NCI-H1436 (cell line): ENCODE data around the gene TSPEAR.

Source experiments
- DNase-seq: peaks from one replicate; lab custom pipeline; 2025; lab: John Stamatoyannopoulos, UW

The TSPEAR gene

DNA sequence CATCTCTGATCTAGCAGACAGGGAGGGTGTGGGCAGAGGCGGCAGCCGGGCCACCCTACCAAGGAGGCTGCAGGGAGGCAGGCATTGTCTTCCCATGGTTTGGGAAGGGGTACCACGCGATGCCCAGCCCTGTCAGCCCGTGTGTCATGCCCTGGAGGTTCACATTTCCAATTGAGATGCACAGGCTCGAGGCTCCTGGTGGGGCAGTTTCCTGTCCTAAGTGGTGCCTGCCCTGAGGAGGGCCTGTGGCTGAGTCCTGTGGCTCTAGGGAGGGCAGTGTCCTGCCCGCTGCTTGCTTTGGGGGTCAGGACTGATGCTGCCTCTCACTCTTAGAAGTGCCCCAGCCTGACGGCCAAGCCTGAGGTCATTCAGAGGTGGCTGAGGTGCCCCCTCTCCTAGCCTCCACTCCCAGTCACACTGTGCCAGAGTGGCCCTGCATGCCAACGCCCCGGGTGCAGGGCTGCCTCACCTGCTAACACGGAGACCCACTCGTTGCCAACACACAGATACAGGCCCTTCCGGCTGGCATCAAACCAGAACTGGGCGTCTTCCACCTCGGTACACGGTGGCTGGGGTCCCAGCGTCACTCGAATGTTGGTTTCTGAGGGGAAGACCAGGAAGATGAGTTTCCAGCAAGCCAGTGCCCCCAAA is 183.3 kb downstream of the TSPEAR start:
- no peak for DNase-seq

DNA sequence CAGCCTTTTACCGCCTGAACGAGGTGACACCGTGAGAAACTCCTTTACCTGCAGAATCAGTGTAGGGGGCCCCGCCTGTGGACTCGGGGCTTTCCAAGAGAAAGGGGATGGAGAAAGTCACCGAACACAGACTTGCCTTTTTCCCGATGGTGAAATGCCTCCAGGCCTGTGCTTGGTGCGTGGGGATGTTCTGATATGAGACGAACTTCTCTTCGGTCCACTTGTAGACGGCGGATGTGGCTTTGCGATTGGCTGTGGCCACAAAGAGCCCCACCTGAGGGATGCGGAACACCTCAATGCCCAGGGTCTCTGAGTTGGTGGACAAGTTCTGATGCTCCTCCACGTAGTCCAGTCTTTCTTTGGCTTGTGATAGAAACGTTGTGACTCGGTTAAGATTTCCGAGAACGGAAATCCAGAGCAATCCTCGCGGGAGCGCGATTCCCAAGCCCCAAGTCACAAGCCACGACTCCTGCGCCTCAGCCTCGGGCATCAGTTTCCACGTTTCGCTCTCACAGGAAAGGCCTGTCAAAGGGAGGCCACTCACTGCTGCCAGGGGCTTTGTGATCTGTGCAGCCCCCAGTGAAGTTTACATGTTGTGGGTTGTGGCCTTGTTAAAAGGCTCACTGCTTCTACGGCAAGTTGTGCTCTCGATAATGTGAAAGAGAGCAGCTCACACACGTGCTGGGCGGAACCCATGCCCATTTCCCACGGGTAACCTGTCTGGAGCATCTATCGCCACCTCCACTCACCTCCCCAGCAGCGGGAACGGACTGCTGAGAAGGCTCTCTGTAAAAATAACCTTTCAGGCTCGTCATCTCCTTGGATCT is 184.0 kb downstream of the TSPEAR start:
- DNase-seq = no peak

DNA sequence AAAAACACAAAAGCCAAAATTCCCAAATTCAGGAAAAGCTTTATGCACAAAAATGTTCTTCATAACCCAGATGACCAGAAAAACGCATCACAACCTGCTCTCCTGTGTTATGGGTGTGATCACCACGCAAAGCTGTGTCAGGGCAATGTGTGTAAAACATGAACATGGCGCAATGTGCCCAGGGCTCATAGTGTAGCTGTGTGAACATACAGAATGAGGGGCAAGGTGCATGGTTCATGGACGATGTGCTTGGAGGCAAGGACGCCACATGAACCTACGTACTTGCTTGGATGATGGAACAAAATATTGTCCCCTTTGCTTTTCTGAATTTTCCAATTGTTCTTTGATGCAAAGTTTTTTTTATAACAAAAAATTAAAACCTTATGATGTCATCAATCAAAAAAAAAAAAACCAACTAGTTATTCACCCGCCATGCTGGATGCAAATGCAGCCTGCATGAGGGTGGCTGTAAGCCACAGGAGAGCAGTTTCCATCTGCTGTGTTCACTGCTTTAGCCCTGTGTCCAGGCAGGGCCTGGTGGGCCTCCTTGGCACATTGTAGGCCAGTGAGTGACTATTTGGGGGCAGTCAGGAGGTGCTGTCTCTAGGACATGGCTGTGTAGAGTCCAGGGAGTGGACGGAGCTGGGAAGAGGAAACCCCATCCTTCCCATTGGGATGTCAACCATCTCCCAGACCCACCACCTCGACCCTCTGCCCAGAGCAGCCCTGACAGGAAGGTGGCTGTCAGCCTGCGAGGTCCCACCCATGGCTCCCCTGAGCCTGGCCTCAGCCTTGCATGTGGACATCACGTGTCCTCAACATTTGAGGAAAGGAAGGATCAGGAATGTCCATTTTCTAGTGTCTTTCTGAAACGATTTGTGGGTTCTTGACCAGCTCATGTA is 185.0 kb downstream of the TSPEAR start:
- no peak for DNase-seq

DNA sequence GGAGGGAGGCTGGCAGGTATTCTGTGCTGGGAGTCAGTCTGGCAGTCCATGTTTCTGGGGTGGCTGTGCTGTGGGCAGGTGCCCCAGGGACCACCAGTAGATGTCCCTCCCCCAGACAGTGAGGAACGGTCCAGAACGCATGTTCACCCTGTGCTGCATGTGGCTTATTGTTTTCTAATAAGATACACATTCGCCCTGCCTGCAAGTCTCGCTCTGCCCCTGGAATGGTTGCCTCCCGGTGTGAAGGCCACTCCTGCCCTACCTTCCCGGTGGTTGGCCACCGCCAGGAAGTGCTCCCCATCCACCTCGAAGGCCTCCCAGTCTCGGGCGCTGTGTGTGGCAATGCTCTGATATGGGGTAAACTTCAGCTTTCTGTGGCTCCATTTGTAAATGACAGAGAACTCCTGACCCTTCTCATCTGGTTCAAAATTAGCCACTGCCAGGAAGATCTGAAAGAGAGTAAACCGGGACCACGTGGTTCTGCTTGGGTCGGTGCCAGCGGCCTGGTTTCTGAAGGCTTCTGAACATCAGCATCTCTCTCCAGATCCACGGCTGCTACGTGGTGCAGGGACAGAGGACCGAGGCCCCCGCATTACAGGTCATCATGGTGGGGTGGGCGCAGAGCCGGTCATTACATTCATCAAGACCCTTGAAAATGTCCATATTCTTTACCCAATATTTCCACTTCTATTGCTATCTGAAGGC is 185.8 kb downstream of the TSPEAR start:
- DNase-seq = no peak

DNA sequence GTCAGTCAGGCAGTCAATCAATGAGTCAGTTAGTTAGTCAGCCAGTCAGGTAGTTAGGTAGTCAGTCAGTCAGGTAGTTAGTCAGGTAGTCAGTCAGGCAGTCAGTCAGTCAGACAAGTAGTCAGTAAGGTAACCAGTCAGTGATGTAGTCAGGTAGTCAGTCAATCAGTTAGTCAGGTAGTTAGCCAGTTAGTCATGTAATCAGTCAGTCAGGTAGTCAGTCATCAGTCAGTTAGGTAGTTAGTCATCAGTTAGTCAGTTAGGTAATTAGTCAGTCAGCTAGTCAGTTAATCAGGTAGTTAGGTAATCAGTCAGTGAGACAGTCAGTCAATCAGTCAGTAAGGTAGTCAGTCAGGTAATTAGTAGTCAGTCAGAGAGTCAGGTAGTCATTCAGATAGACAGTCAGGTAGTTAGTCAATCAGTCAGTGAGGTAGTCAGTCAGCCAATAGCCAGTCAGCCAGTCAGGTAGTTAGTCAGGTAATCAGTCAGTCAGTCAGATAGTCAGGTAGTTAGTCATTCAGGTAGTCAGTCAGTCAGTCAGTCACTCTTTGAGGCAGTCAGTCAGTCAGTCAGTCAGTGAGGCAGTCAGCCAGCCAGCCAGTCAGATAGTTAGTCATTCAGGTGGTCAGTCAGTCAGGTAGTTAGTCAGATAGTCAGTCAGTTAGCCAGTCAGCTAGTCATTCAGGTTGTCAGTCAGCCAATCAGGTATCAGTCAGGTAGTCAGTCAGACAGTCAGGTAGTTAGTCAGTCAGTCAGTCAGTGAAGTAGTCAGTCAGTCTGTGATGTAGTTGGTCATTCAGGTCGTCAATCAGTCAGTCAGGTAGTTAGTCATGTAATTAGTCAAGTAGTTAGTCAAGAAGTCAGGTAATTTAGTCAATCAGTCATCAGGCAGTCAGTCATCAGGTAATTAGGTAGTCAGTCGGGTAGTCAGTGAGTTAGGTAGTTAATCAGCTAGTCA is 186.7 kb downstream of the TSPEAR start:
- no peak for DNase-seq

DNA sequence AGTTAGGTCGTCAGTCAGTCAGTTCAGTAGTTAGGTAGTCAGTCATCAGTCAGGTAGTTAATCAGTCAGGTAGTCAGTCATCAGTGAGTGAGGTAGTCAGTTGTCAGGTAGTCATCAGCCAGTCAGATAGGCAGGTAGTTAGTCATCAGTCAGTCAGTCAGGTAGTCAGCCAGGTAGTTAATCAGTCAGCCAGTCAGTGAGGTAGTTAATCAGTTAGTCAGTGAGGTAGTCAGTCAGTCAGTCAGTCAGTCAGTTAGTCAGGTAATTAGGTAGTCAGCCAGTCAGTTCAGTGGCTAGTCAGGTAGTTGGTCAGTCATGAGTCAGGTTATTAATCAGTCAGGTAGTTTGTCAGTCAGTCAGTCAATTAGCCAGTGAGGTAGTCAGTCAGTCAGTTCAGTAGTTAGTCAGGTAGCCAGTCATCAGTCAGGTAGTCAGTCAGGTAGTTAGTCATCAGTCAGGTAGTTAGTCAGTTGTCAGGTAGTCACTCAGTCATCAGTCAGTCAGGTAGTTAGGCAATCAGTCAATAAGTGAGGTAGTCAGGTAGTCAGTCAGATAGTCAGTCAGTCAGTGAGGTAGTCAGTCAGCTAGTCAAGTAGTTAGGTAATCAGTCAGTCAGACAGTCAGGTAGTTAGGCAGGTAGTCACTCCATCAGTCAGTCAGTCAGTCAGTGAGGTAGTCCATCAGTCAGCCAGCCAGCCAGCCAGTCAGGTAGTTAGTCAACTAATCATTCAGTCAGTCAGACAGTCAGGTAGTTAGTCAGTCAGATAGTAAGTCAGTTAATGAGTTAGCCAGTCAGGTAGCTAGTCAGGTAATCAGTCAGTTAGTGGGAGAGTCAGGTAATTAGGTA is 187.6 kb downstream of the TSPEAR start:
- DNase-seq = no peak

DNA sequence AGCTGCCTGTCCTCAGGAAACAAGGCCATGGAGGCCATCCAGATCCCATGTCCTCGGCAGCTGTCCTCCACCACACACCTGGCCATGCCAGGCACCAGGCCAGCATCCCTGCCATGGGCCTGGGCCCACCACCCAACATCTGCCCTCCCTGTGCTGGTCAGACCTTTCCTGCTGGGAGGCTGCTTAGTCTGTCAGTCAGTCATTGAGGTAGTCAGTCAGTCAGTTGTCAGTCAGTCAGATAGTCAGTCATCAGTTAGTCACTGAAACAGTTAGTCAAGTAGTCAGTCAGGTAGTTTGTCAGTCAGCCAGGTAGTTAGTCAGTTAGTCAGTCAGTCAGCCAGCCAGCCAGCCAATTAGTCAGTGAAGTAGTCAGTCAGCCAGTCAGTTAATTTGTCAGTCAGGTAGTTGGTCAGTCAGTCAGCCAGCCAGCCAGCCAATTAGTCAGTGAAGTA is 188.6 kb downstream of the TSPEAR start:
- no peak for DNase-seq

DNA sequence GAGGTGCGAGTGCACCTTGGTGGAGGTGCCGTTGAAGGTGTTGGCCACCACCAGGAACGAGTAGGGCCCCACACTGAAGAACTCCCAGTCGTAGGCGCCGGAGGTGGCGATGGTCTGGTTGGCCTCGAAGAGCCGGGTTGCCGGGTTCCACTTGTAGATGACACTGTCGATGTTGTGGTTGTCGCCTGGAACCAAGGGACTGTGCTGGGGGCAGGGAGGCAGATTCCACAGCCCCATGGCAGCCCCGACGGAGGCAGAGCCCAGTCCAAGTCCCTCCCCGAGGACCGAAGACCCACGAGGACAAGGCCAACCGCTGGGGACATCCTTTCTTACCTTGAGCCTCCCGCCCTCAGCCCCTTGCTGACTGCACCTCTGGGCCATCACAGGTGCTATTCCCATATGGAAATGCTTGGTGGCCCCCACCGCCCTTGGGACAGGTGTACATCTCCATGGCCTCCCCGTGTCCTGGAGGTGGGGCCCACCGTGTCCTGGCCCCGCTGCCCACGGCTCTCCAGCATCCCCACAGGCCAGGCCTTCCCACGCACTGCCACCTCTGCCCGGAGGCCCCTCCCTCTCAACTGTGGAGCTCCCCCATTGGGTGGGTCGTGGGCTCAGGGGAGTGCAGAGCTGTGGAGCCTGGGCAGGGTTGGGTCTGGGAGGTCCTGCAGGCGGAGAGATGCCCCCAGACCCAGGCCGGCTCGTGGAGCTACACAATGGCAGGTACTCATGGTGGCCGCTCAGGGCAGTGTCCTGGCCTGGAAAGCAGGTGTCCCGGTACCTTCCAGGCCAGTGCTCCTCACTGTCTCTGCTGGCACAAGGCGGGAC is 189.2 kb downstream of the TSPEAR start:
- DNase-seq = no peak

DNA sequence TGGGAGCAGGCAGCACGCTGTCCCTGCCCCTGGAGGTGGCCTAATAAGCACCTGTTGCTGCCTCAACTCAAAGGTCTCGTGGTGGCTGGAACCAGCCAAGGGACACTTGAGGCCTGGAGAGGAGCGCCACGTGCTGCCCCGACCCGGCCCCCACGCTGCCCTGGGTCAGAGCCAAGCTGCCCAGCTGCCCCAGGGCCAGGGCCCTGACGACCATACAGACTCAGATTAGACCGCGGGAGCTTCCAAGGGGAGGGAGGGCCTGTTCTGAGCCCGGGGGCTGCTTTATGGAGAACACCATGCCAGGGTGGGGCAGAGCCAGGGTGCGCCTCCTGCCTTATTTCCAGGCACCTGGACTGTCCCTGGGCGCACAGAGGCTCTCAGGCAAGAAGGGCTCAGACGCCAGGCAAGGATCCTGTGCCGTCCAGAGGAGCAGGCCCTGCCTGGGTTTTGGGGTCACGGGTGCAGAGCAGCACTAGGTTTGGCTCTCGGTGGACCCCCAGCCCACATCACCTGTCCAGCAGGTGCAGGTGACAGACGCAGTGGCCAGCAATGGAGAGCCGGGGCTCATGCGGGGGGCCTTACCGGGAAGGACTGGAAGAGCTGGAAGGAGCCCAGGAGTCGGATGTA is 190.0 kb downstream of the TSPEAR start:
- DNase-seq = no peak

DNA sequence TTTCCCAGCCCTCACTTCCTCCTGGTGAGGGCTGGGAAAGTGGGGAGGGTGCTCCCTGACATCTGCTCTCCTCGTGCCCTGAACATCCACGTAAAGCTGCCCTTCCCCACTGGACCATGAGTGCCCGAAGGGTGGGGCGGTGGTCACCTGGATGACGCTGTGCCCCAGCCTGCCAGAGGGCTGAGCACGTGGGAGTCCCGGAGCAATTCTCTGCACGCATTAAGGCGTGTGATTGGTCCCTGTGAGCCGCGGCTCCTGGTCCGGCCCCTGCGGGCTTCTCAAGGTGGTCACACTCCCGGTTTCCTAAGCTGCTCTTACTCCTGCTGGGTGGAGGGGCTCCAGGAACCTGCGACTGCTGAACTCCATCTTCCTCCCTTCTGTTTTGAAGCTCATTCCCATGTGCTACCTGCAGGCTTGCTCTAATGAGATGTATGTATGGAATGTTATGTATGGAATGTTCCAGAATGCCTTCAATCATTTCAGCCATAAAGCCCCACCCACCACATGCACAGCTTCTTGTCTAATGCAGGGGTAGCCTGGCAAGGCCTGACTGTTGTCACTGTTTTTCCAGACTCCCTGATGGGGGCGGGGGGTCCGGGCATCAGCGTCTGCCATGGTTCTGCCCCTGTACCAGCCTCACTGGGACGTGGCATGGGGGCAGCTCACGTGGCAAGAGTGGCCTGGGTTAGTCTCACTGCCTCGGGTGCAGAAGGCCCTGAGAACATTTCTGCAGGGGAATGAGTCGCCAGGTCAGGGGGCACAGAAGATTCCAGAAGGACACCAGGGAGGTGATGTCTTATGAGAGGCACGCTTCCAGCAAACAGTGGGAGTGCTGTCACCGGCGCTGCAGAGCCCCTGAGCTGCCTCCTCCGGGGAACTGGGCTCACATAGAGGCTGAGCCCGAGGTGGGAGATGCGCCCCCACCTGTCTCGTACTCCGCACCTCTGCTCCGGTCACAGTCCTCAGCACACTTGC is 190.8 kb downstream of the TSPEAR start:
- no peak for DNase-seq

DNA sequence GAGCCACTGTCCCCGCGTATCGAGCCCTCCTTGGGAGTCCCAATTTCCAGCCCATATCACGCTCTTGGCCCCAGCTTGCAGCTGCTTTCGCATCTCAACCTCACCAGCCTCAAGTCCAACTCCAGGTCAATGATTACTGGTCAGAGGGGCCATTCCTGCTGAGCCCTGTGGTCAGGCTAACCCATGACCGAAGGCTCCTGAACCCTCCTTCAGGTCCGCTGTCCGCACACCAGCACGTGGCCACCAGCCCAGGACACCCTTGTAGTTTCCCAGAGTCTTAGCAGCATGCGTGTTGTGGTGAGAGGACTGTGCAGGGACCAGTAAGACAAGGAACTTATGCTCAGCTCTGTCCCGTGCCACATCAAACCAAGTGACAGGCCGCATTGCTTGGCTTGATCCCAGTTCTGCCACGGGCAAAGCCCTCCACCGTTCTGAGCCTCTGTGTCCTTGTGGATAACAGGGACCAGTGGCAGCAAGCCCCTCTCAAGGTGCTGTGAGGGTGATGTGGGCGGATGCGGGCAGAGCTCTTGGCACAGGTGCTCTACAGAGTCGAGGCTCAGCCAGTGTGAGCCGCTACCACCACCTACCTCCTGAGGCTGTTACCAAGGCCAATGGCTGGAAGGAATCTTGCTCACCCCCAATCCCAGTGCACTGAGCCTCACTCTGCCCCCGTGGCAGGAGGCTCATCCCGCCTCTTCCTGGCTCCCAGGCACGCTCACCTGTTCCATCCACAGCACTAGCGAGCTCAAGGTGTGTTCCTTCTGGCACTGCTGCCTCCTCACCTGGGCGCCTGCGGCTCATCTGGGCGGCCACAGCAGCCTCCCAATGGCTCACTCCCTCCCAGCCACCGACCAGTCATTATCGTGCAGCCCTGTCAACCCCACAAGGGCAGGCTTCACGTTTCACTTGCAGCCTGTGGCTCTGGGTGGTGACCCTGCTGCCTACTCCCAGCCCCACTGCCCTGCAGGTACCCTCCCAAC is 191.7 kb downstream of the TSPEAR start:
- DNase-seq = no peak

DNA sequence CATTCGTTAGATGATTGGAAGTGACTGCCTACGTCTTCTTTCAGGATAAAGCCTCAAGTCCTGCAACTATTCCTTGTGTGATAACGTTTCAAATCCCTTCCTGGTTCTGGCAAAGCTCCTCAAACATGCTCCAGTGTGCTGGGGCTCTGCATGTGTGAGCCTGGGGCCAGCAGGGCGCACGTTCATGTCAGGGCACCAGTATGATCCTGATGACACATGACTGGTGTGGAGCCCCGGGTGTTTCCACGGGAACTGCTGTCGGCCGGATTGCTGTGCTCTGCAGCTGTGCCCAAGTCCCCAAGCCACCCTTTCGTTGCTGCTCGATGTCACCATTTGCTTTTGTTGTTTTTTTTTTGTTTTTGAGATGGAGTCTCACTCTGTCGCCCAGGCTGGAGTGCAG is 192.7 kb downstream of the TSPEAR start:
- DNase-seq = no peak

DNA sequence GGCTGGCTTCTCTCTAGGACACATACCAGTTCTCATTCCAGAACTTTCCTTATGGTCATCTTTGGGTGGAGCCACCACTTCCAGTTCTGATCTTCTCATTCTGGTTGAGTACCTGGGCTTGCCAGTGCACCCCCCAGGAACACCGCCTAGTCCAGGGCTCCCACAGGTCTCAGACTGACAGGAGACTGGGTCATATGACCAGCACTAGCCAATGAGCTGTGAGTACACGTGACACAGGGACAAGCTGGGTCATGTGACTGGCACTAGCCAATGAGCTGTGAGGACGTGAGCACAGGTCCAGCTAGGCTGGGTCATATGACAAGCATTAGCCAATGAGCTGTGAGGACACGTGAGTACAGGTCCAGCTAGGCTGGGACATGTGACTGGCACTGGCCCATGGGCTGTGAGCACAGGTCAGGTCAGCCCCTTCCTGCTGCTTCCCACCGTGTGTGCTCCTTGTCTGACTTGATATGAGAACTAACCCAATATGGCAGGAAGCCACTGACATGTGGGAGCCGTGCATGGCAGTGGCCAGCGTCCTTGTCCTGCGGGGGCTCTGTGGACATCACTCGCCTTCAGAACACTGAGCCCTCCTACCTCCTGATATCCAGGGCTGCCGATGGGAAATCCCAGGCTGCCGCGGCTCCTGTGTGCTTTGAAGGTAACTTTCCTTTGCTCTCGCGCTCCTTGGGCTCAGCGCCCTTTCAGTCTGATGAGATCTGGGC is 194.0 kb downstream of the TSPEAR start:
- DNase-seq = no peak

DNA sequence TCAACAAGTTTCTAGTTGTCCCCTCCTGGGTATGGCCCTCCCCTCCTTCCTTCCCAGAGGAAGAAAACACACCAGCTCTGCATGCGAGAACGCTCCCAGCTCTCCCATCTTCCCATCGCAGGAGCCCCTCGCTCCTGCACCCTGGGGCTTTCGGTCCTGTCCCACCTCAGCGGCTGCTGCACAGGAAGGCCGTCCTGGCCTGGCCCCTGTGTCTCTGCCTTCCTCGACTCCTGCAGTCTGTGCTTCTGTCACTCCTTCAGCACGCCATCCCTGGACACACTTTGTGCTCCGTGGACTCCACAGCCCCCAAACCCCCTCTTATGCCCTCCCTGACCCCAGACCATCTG is 194.6 kb downstream of the TSPEAR start:
- DNase-seq = no peak

DNA sequence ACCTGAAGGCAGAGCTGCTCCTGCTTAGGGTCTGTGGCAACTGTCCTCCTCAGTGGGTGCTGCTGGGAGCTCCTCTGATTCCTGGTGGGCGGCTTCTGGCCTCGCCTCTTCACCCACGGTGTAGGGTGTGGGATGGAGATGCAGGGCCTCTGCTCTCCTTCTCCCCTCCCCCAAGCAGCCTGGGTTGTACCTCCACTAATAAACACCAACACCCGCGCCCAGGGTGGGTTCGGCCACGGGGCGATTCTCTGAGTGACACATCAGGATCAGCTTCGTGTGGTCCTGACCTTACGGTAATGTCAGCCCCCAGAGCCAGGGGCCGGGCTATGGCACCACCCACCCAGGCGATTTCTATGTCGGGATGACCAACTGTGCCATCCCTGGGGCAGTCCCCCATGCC is 195.0 kb downstream of the TSPEAR start:
- DNase-seq = no peak
